ENCODE results near the gene CNPY4. TPM values are rescaled to one million over a fixed set of nuclear protein-coding genes. Genes with fewer than 3 reads are reported as not detected.

Gene CNPY4
- total and polyA plus RNA-seq, 2 experiments from 2014 or later = 26.2 to 26.9 TPM

- Histone ChIP-seq H3K9me3 (ENCODE audit: low read depth) (peaks cover 4% of the 10 kb centered on the region), H3K27me3 (replicated peaks; ENCODE audit: insufficient read depth) (no peaks in the 10 kb centered on the region), H4K20me1 (ENCODE audit: insufficient read depth) (no peaks in the 10 kb centered on the region), H3K9me2 (ENCODE audit: insufficient read depth) (no peaks in the 10 kb centered on the region), H3F3A (ENCODE audit: insufficient read depth) (no peaks in the 10 kb centered on the region; the same call in 1 of the 2 replicates), H3K9ac (no peak overlapping the region), H3K4me3 (no peak overlapping the region), H3K4me2 (ENCODE audit: unreplicated experiment) (no peak overlapping the region), H3K36me3 (ENCODE audit: low read depth) (peaks cover 71% of the 10 kb centered on the region), H3K79me2 (ENCODE audit: insufficient read depth) (peaks cover 36% of the 10 kb centered on the region), H2AFZ (no peak overlapping the region), H3K4me1 (ENCODE audit: insufficient read depth) (no peaks in the 10 kb centered on the region), H3K27ac (no peak overlapping the region)
- in situ Hi-C loops (cut with MboI) = no loop called here
- no peak for DNase-seq
- 95 to 98% methylated on average over 10 of the region's 10 CpGs for WGBS, 2 experiments (ENCODE audit: low coverage in 1 of 2, low lambda C conversion rate in 2 of 2, missing lambda C conversion rate in 2 of 2)
- TF ChIP-seq EZH2 (IDR thresholded peaks at IDR 0.05; ENCODE audit: insufficient read depth, poor library complexity, severe bottlenecking) = no peak
- TF ChIP-seq EZH2phosphoT487 (IDR thresholded peaks at IDR 0.05; ENCODE audit: insufficient read depth, low read depth) = no peak
These were observed 47.0 kb upstream of the CNPY4 start for GRCh38 chr7:100072462-100072861.

GRCh38 chr7:100074841-100075240 lies 44.6 kb upstream of the CNPY4 start:
- peaks cover 4% of the 10 kb centered on the region for H3K9me3 ChIP-seq (ENCODE audit: low read depth)
- no peak overlapping the region for H3K4me2 ChIP-seq (ENCODE audit: unreplicated experiment)
- H2AFZ ChIP-seq = no peak overlapping the region
- peaks cover 69% of the 10 kb centered on the region for H3K36me3 ChIP-seq (ENCODE audit: low read depth)
- peaks cover 60% of the 10 kb centered on the region for H3K79me2 ChIP-seq (ENCODE audit: insufficient read depth)
- WGBS, 2 experiments (ENCODE audit: low coverage in 1 of 2, low lambda C conversion rate in 2 of 2, missing lambda C conversion rate in 2 of 2) = 93 to 94% methylated on average over 7 of the region's 7 CpGs
- no peak overlapping the region for H3K27ac ChIP-seq
- TF ChIP-seq EZH2 (IDR thresholded peaks at IDR 0.05; ENCODE audit: insufficient read depth, poor library complexity, severe bottlenecking) (no peak), EZH2phosphoT487 (IDR thresholded peaks at IDR 0.05; ENCODE audit: insufficient read depth, low read depth) (no peak)
- no peak overlapping the region for H3K4me3 ChIP-seq
- no peak for DNase-seq
- H3K9me2 ChIP-seq (ENCODE audit: insufficient read depth) = no peaks in the 10 kb centered on the region
- no peaks in the 10 kb centered on the region for H3K27me3 ChIP-seq (replicated peaks; ENCODE audit: insufficient read depth)
- H4K20me1 ChIP-seq (ENCODE audit: insufficient read depth) = no peaks in the 10 kb centered on the region
- peaks cover 3% of the 10 kb centered on the region; the same call in 1 of the 2 replicates for H3K4me1 ChIP-seq (ENCODE audit: insufficient read depth)
- no peaks in the 10 kb centered on the region for H3F3A ChIP-seq (ENCODE audit: insufficient read depth)
- no peak overlapping the region for H3K9ac ChIP-seq
- in situ Hi-C loops (cut with MboI) = no loop called here

GRCh38 chr7:100075418-100075817 lies 44.0 kb upstream of the CNPY4 start:
- Histone ChIP-seq H3K27me3 (replicated peaks; ENCODE audit: insufficient read depth) (no peaks in the 10 kb centered on the region), H3K36me3 (ENCODE audit: low read depth) (peaks cover 63% of the 10 kb centered on the region), H3K79me2 (ENCODE audit: insufficient read depth) (peaks cover 65% of the 10 kb centered on the region), H3K4me2 (ENCODE audit: unreplicated experiment) (no peak overlapping the region), H3K9ac (no peak overlapping the region), H3K9me2 (ENCODE audit: insufficient read depth) (no peaks in the 10 kb centered on the region), H3K27ac (no peak overlapping the region), H3K4me1 (ENCODE audit: insufficient read depth) (peaks cover 9% of the 10 kb centered on the region), H3K4me3 (no peak overlapping the region), H4K20me1 (ENCODE audit: insufficient read depth) (no peaks in the 10 kb centered on the region), H3F3A (ENCODE audit: insufficient read depth) (no peaks in the 10 kb centered on the region), H3K9me3 (ENCODE audit: low read depth) (peaks cover 4% of the 10 kb centered on the region), H2AFZ (no peak overlapping the region)
- no peak for DNase-seq
- WGBS, 2 experiments (ENCODE audit: low coverage in 1 of 2, low lambda C conversion rate in 2 of 2, missing lambda C conversion rate in 2 of 2) = 98 to 99% methylated on average over 6 of the region's 6 CpGs
- TF ChIP-seq EZH2 (IDR thresholded peaks at IDR 0.05; ENCODE audit: insufficient read depth, poor library complexity, severe bottlenecking) (no peak), EZH2phosphoT487 (IDR thresholded peaks at IDR 0.05; ENCODE audit: insufficient read depth, low read depth) (no peak)
- in situ Hi-C loops (cut with MboI) = no loop called here

GRCh38 chr7:100077205-100077604 lies 42.2 kb upstream of the CNPY4 start:
- TF ChIP-seq EZH2 (IDR thresholded peaks at IDR 0.05; ENCODE audit: insufficient read depth, poor library complexity, severe bottlenecking) (no peak), EZH2phosphoT487 (IDR thresholded peaks at IDR 0.05; ENCODE audit: insufficient read depth, low read depth) (no peak)
- H2AFZ ChIP-seq = no peak overlapping the region
- no peak overlapping the region for H3K27ac ChIP-seq
- no peak overlapping the region for H3K4me2 ChIP-seq (ENCODE audit: unreplicated experiment)
- peaks cover 69% of the 10 kb centered on the region for H3K79me2 ChIP-seq (ENCODE audit: insufficient read depth)
- in situ Hi-C loops (cut with MboI) = no loop called here
- no peak for DNase-seq
- H4K20me1 ChIP-seq (ENCODE audit: insufficient read depth) = no peaks in the 10 kb centered on the region
- no peaks in the 10 kb centered on the region for H3K27me3 ChIP-seq (replicated peaks; ENCODE audit: insufficient read depth)
- no peaks in the 10 kb centered on the region for H3F3A ChIP-seq (ENCODE audit: insufficient read depth)
- H3K36me3 ChIP-seq (ENCODE audit: low read depth) = peaks cover 46% of the 10 kb centered on the region
- peaks cover 10% of the 10 kb centered on the region for H3K4me1 ChIP-seq (ENCODE audit: insufficient read depth)
- H3K9ac ChIP-seq = no peak overlapping the region
- H3K4me3 ChIP-seq = no peak overlapping the region
- H3K9me3 ChIP-seq (ENCODE audit: low read depth) = no peaks in the 10 kb centered on the region
- H3K9me2 ChIP-seq (ENCODE audit: insufficient read depth) = no peaks in the 10 kb centered on the region
- 98% methylated on average over 4 of the region's 4 CpGs for WGBS, 2 experiments (ENCODE audit: low coverage in 1 of 2, low lambda C conversion rate in 2 of 2, missing lambda C conversion rate in 2 of 2)
